GM21786 (cell line): Measurements from ENCODE around the gene GRM4.
"Not testable (repeated sequence)": the region's sequence is repeated elsewhere in the genome, so short reads cannot be mapped to it uniquely, and the experiment has no call there.

Source experiments
- ATAC-seq: cut with Tn5 transposase; IDR thresholded peaks from one replicate; pipeline ENCODE4 v1.9.1; 2021; ENCODE audit not compliant: unreplicated experiment

The GRM4 gene

GRCh38 chr6:34027445-34027936 is 118.4 kb downstream of the GRM4 start:
- no peak for ATAC-seq

GRCh38 chr6:34025861-34026260 is 120.0 kb downstream of the GRM4 start:
- no peak for ATAC-seq

GRCh38 chr6:34025112-34025807 is 120.6 kb downstream of the GRM4 start:
- ATAC-seq = no peak

GRCh38 chr6:34022873-34023255 is 123.0 kb downstream of the GRM4 start:
- ATAC-seq = no peak

GRCh38 chr6:34022250-34022872 is 123.5 kb downstream of the GRM4 start:
- ATAC-seq = no peak

GRCh38 chr6:34021554-34022190 is 124.2 kb downstream of the GRM4 start:
- ATAC-seq = no peak

- ATAC-seq = no peak
Measured at GRCh38 chr6:34020807-34021553, 124.9 kb downstream of the GRM4 start.

GRCh38 chr6:34020278-34020677 is 125.6 kb downstream of the GRM4 start:
- no peak for ATAC-seq

- ATAC-seq = no peak
Measured at GRCh38 chr6:34018961-34019606, 126.8 kb downstream of the GRM4 start.

GRCh38 chr6:34018026-34018425 is 127.9 kb downstream of the GRM4 start:
- no peak for ATAC-seq

GRCh38 chr6:34017106-34017805 is 128.6 kb downstream of the GRM4 start:
- ATAC-seq = no peak

- ATAC-seq = not testable (repeated sequence)
Measured at GRCh38 chr6:34016573-34016972, 129.3 kb downstream of the GRM4 start.

- ATAC-seq = no peak
Measured at GRCh38 chr6:34015586-34015985, 130.3 kb downstream of the GRM4 start.

GRCh38 chr6:34011264-34011663 is 134.6 kb downstream of the GRM4 start:
- no peak for ATAC-seq

- ATAC-seq = no peak
Measured at GRCh38 chr6:34005901-34006531, 139.9 kb downstream of the GRM4 start.

- ATAC-seq = no peak
Measured at GRCh38 chr6:34004706-34005105, 141.2 kb downstream of the GRM4 start.

GRCh38 chr6:34003962-34004361 is 141.9 kb downstream of the GRM4 start:
- ATAC-seq = no peak

- no peak for ATAC-seq
Measured at GRCh38 chr6:34001706-34002621, 143.9 kb downstream of the GRM4 start.

GRCh38 chr6:34000281-34000680 is 145.6 kb downstream of the GRM4 start:
- no peak for ATAC-seq
